NCI-H446 treated with DMSO at 0.1 percent for 48 hours (cell line): ENCODE results near the gene APOBEC3G.

Source experiments
- DNase-seq: peaks from one replicate; lab custom pipeline; 2025; lab: John Stamatoyannopoulos, UW

Gene APOBEC3G

GRCh38 chr22:39123751-39124581 lies 46.9 kb downstream of the APOBEC3G start:
- DNase-seq: no peak

DNA sequence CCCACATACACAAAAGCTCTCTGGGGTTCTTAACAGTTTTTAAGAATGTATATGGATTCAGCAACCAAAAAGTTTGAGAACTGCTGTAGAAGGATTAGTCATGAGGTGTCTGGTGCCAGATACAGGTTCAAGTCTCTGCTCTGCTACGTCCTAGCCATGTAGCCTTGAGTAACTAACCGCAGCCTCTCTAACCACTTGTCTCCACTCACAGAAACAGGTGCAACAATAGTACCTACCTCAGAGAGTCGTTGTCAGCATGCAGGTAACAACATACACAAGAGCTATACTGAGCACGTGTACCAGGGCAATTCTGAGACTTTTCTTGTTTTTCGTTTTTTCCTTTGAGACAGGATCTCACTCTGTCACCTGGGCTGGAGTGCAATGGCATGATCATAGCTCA lies 48.5 kb downstream of the APOBEC3G start:
- DNase-seq: no peak

- no peak for DNase-seq
Measured at GRCh38 chr22:39128508-39128907, 51.4 kb downstream of the APOBEC3G start.

- no peak for DNase-seq
Measured at GRCh38 chr22:39129081-39129480, 52.0 kb downstream of the APOBEC3G start.

DNA sequence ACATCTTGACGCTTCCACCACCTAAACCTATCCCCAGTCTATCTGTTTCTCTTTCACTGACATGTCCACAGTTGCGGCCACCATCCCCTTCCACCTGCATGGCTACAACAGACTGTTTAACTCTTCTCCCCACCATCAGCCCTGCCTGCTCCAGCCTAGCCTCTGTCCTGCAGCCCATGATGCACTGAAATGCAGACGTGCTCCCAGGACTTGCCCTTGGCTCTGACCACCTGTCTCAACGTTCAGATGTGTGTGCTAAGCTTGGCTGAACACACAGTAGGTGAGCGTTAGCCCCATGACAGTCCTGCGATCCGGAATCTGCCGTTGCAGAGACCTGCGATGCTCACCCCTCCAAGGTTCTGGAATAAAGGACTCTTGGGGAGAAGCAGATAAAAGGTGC lies 52.7 kb downstream of the APOBEC3G start:
- DNase-seq: no peak

DNA sequence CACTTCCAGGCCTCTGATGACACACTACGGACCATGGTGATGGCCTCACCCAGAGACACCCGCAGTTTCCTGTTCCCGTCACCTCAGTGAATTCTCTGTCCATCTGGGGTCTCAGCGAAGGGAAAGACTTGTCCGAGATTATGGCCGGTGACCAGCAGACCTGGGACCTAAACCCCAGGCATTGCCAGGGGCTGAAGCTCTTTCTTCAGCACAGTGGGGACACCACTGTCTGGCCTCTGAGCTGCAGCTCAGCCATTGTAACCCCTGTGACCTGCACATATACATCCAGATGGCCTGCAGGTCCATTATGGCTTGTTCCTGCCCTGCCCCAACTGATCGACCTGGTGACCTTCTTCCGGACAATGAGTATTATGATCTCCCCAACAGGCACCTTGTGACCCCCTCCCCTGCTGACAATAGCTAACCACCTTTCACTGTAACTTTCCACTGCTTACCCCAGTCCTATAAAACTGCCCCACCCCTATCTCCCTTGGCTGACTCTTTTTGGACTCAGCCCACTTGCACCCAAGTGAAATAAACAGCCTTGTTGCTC lies 53.2 kb downstream of the APOBEC3G start:
- no peak for DNase-seq

GRCh38 chr22:39130892-39131855 lies 54.1 kb downstream of the APOBEC3G start:
- DNase-seq: no peak

- DNase-seq: no peak
Measured at GRCh38 chr22:39132281-39132680, 55.2 kb downstream of the APOBEC3G start.

DNA sequence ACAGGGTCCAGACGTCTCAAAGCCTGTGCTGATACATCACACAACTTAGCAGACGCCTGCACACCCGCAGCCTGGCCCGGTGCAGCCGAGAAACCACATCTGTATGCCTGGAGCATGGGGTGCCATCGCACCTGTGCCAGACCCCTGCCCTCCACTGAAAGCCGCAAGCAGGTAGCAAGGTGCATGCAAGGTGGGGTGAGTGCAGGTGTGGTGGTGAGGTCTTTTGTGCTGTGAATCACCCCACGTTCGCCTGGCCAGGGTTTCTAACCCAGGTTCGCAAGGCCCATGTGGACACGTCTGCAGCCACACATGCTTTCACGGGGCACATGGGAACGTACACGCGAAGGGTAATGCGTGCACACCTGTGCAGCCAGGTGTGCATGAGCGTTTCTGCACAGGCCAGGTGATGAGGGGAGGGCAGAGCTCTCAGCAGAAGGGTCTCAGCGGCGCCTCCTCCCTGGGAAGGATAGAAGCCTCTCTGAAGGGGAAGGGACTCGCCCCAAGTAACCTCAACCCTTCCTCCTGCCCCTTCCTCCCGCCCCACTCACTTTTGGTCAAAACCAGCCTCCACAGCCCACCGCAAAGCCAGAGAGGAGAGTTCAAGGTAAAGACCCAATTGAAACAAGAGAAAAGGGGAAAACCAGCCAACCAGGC lies 55.9 kb downstream of the APOBEC3G start:
- no peak for DNase-seq

- DNase-seq: no peak
Measured at GRCh38 chr22:39133871-39134270, 56.8 kb downstream of the APOBEC3G start.

- DNase-seq: no peak
Measured at GRCh38 chr22:39134366-39135091, 57.5 kb downstream of the APOBEC3G start.

DNA sequence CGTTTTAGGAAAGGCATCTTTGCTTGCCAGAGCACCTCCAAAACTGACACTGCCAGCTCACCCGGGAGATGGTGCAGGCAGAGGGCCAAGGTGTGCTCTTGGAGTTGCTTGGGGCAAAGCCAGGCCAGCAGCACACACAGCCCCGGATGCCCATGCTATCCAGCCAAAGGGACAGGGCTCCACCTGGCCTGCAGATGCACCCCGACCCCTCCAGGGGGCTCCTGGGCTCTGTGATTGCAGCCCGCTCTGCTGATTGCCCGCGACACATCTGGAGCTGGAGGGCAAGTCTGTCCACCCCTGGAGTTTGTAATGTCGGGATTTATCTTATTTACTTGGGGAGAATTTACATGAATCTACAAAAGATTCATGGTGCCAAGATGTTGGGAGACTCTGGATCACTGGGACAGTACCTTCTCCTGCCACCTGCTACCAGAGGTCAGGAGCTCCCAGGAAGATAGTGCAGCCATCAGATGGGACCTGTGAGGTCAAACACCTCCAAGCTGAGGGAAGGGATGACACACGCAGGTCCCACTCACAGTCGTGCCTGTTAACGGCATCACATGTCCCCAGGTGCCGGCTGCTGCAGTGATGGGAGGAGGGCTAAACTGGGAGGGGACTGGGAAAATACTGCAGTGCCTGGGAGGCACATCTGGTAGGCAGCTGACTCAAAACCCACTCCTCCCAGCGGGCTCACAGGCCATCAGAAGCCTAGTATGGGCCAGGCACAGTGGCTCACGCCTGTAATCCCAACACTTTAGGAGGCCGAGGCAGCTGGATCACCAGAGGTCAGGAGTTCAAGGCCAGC lies 58.2 kb downstream of the APOBEC3G start:
- no peak for DNase-seq

DNA sequence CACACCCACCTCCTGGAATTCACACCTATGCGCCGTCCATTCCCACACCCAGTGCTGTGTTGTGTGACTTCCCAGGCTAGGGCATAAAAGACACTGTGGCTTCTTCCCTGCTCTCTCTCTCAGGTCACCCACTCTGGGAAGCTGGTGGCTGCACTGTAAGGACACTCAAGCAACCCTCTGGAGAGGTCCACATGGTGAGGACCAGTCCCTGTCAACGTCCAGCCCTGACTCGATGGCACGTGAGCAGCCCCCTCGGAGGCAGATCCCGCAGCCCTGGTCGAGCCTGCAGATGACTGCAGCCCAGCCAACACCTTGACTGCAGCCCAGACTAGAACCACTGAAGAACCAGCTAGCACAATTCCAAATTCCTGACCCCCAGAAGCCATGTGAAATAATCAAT lies 59.2 kb downstream of the APOBEC3G start:
- no peak for DNase-seq
